Measurements from ENCODE around the gene AMPD3. TPM values are rescaled to one million over a fixed set of nuclear protein-coding genes. Genes with fewer than 3 reads are reported as not detected.

The AMPD3 gene
- total and polyA plus RNA-seq, 2 of the 13 experiments (the other 11 are each of a cell fraction or from before 2014, with no cell fraction given), result 0.33 to 2.3 TPM

GRCh38 chr11:10405865-10406592, 49.0 kb upstream of the AMPD3 start (continued):
- TF ChIP-seq ZNF652 (CRISPR knock-in tag; IDR thresholded peaks at IDR 0.05; ENCODE audit: borderline replicate concordance, low read depth) (no peak), HOMEZ (CRISPR knock-in tag; IDR thresholded peaks at IDR 0.05; ENCODE audit: low read depth) (0 out of 2 replicates have a peak, but pooled peaks have one; percentile 50), ZNF331 (CRISPR knock-in tag; IDR thresholded peaks at IDR 0.05) (no peak), ZNF678 (CRISPR knock-in tag; IDR thresholded peaks at IDR 0.05) (no peak), FOSL2 (CRISPR knock-in tag; IDR thresholded peaks at IDR 0.05) (peak; percentile 67), AHDC1 (CRISPR knock-in tag; IDR thresholded peaks at IDR 0.05; ENCODE audit: borderline replicate concordance) (no peak), TCF7 (IDR thresholded peaks at IDR 0.05; ENCODE audit: low read depth) (no peak), DRAP1 (CRISPR knock-in tag; IDR thresholded peaks at IDR 0.05) (no peak), NR2F1 (CRISPR knock-in tag; IDR thresholded peaks at IDR 0.05) (no peak), ZNF879 (CRISPR knock-in tag; IDR thresholded peaks at IDR 0.05) (no peak), PHB2 (IDR thresholded peaks at IDR 0.05; ENCODE audit: partially characterized antibody) (no peak), MXI1 (IDR thresholded peaks at IDR 0.05; ENCODE audit: borderline replicate concordance, low read depth, low read length) (0 out of 3 replicates have a peak, but pooled peaks have one; percentile 27), STAG1 (CRISPR knock-in tag; IDR thresholded peaks at IDR 0.05) (peak; percentile 86), MAFK (conservative IDR thresholded peaks at IDR 0.05 in 1 of 2, IDR thresholded peaks at IDR 0.05 in 1 of 2; ENCODE audit: low read length in 2 of 2) (peak; percentile 29 to 40; a peak in 2 of 4 replicates), HMGXB4 (CRISPR knock-in tag; IDR thresholded peaks at IDR 0.05; ENCODE audit: borderline replicate concordance in 1 of 2, low read depth in 1 of 2) (0 out of 4 replicates have a peak, but pooled peaks of 1 of the 2 experiments have one; percentile 43), BRF2 (CRISPR knock-in tag; IDR thresholded peaks at IDR 0.05) (no peak), NFE2 (CRISPR knock-in tag; IDR thresholded peaks at IDR 0.05) (no peak), ZNF382 (CRISPR knock-in tag; IDR thresholded peaks at IDR 0.05; ENCODE audit: borderline replicate concordance) (no peak), MYC (CRISPR knock-in tag; IDR thresholded peaks at IDR 0.05; ENCODE audit: borderline replicate concordance) (no peak)

Measured in HepG2 (cell line).